ENCODE results near the gene GRHL1.
"Not testable (repeated sequence)": the region's sequence is repeated elsewhere in the genome, so short reads cannot be mapped to it uniquely, and the experiment has no call there.

The GRHL1 gene

GRCh38 chr2:10012963-10013461 is 61.5 kb downstream of the GRHL1 start:
- TF ChIP-seq CTCF (IDR thresholded peaks at IDR 0.05; ENCODE audit: borderline replicate concordance, insufficient read depth, low read depth, low read length), result no peak
- H3K4me3 ChIP-seq (ENCODE audit: low read depth, low read length), result no peak overlapping the region

- H3K4me3 ChIP-seq (ENCODE audit: low read depth, low read length), result not testable (repeated sequence)
These were observed 62.3 kb downstream of the GRHL1 start for GRCh38 chr2:10013651-10014417.

GRCh38 chr2:10014418-10015190 is 63.1 kb downstream of the GRHL1 start:
- no peak overlapping the region for H3K4me3 ChIP-seq (ENCODE audit: low read depth, low read length)

GRCh38 chr2:10015376-10015989 is 64.0 kb downstream of the GRHL1 start:
- H3K4me3 ChIP-seq (ENCODE audit: low read depth, low read length), result not testable (repeated sequence)

More at GRCh38 chr2:10014418-10015190, 63.1 kb downstream of the GRHL1 start:
- no peak for TF ChIP-seq CTCF (IDR thresholded peaks at IDR 0.05; ENCODE audit: borderline replicate concordance, insufficient read depth, low read depth, low read length)

GRCh38 chr2:10016001-10016801 is 64.7 kb downstream of the GRHL1 start:
- TF ChIP-seq CTCF (IDR thresholded peaks at IDR 0.05; ENCODE audit: borderline replicate concordance, insufficient read depth, low read depth, low read length), result no peak
- no peak overlapping the region for H3K4me3 ChIP-seq (ENCODE audit: low read depth, low read length)

- TF ChIP-seq CTCF (IDR thresholded peaks at IDR 0.05; ENCODE audit: borderline replicate concordance, insufficient read depth, low read depth, low read length), result no peak
- no peak overlapping the region for H3K4me3 ChIP-seq (ENCODE audit: low read depth, low read length)
These were observed 65.3 kb downstream of the GRHL1 start for GRCh38 chr2:10016802-10017258.

- TF ChIP-seq CTCF (IDR thresholded peaks at IDR 0.05; ENCODE audit: borderline replicate concordance, insufficient read depth, low read depth, low read length), result no peak
- H3K4me3 ChIP-seq (ENCODE audit: low read depth, low read length), result no peak overlapping the region
These were observed 65.9 kb downstream of the GRHL1 start for GRCh38 chr2:10017313-10017941.

All from GM12875 (cell line).